B cell (primary cell): Measurements from ENCODE around the gene LYPD8. TPM values are rescaled to one million over a fixed set of nuclear protein-coding genes. Genes with fewer than 3 reads are reported as not detected.

Experiments used
- ATAC-seq: fragments of 200-7000 bp; cut with Tn5 transposase; one replicate; pipeline ENCODE4 v1.10.0; 2021; ENCODE audit warnings: low read depth, mild to moderate bottlenecking, moderate number of reproducible peaks, moderate library complexity
- CTCF ChIA-PET: fragments of 350-600 bp; sonication (Branson Sonifier 250); formaldehyde crosslinking; loops from one replicate; lab custom pipeline; 2021; ENCODE audit warnings: antibody characterized with exemption, inconsistent platforms; lab: Charles Lee
- POLR2A ChIA-PET: fragments of 350-600 bp; sonication (Branson Sonifier 250); formaldehyde crosslinking; loops from one replicate; lab custom pipeline; 2021; ENCODE audit warnings: antibody characterized with exemption; lab: Charles Lee
- DNase-seq: peaks from one replicate; pipeline ENCODE4 v3.0.0; 2013
- H2AFZ ChIP-seq: 2 replicates; pipeline ENCODE4 v1.6.1; 2012; ENCODE audit warnings: mild to moderate bottlenecking, low read depth, low read length; ENCODE audit not compliant: insufficient read depth, poor library complexity, severe bottlenecking
- H3K27ac ChIP-seq, 2 donors: 1 replicate in 1 of 2; 2 replicates in 1 of 2; pipeline ENCODE4 v1.5.1; 2012 to 2013; ENCODE audit warnings: low read length in 2 of 2, mild to moderate bottlenecking in 2 of 2, moderate library complexity in 1 of 2
- H3K27me3 ChIP-seq, 4 experiments: fragments of 200-600 bp in 1 of 4; sonication (generic) in 1 of 4; replicated peaks in 1 of 4; 1 replicate in 2 of 4; 2 replicates in 2 of 4; pipeline versions ENCODE4 v1.6.1 to v1.7.0; 2013 to 2016; ENCODE audit warnings: low read length in 3 of 4, mild to moderate bottlenecking in 2 of 4, mixed read lengths in 1 of 4, moderate library complexity in 1 of 4; ENCODE audit not compliant: insufficient read depth in 4 of 4, control insufficient read depth in 3 of 4; ENCODE audit errors: control extremely low read depth in 1 of 4
- H3K36me3 ChIP-seq, 2 experiments: replicated peaks in 1 of 2; 1 replicate in 1 of 2; 2 replicates in 1 of 2; pipeline versions ENCODE4 v1.6.1 to v1.7.1; 2013; ENCODE audit warnings: low read length in 1 of 2; ENCODE audit not compliant: insufficient read depth in 2 of 2, control insufficient read depth in 1 of 2; ENCODE audit errors: control extremely low read depth in 1 of 2, extremely low read depth in 1 of 2
- H3K4me1 ChIP-seq, 2 donors: fragments of 200-600 bp in 1 of 2; sonication (generic) in 1 of 2; 1 replicate in 1 of 2; 2 replicates in 1 of 2; pipeline versions ENCODE4 v1.5.1 to v1.6.1; 2013 to 2017; ENCODE audit warnings: low read length in 2 of 2; ENCODE audit not compliant: control insufficient read depth in 2 of 2, insufficient read depth in 2 of 2
- H3K4me2 ChIP-seq: replicated peaks from 2 replicates; pipeline ENCODE3; 2012; ENCODE audit warnings: mild to moderate bottlenecking, low read depth, low read length; ENCODE audit not compliant: poor library complexity, severe bottlenecking
- H3K4me3 ChIP-seq, 5 experiments: fragments of 200-600 bp in 1 of 5; sonication (generic) in 1 of 5; 1 replicate in 3 of 5; 2 replicates in 2 of 5; pipeline versions ENCODE4 v1.5.1 to v1.7.0; 2011 to 2016; ENCODE audit warnings: low read length in 4 of 5, mild to moderate bottlenecking in 4 of 5, low read depth in 2 of 5, control low read depth in 1 of 5, moderate library complexity in 1 of 5; ENCODE audit not compliant: insufficient read depth in 1 of 5; ENCODE audit errors: control extremely low read depth in 1 of 5, extremely low read depth in 1 of 5
- H3K79me2 ChIP-seq: fragments of 200-600 bp; sonication (generic); one replicate; pipeline ENCODE4 v1.6.0; 2016; ENCODE audit warnings: low read length; ENCODE audit not compliant: control insufficient read depth, insufficient read depth
- H3K9ac ChIP-seq: fragments of 200-600 bp; sonication (generic); 2 replicates; pipeline ENCODE4 v1.6.1; 2017; ENCODE audit warnings: mild to moderate bottlenecking, low read length, moderate library complexity
- H3K9me3 ChIP-seq, 3 donors: one replicate each; pipeline versions ENCODE4 v1.6.1 to v1.7.1; 2013; ENCODE audit warnings: low read length in 2 of 3; ENCODE audit not compliant: control insufficient read depth in 2 of 3, insufficient read depth in 1 of 3; ENCODE audit errors: control extremely low read depth in 1 of 3
- H4K20me1 ChIP-seq: 2 replicates; pipeline ENCODE4 v1.6.0; 2012; ENCODE audit warnings: mild to moderate bottlenecking, low read length; ENCODE audit not compliant: insufficient read depth, control insufficient read depth, poor library complexity, severe bottlenecking
- H3K27ac Mint-ChIP-seq: one replicate; pipeline ENCODE4 v1.8.0; 2021; ENCODE audit warnings: mixed read lengths
- H3K27me3 Mint-ChIP-seq: one replicate; pipeline ENCODE4 v1.8.0; 2021; ENCODE audit warnings: mixed read lengths
- H3K4me1 Mint-ChIP-seq: one replicate; pipeline ENCODE4 v1.8.0; 2021; ENCODE audit warnings: mixed read lengths
- H3K4me3 Mint-ChIP-seq: one replicate; pipeline ENCODE4 v1.8.0; 2021; ENCODE audit warnings: mixed read lengths
- H3K9me3 Mint-ChIP-seq: one replicate; pipeline ENCODE4 v1.8.0; 2022; ENCODE audit warnings: mixed read lengths; ENCODE audit not compliant: insufficient read depth
- EZH2 ChIP-seq: IDR thresholded peaks from 2 replicates; pipeline ENCODE4 v1.6.1; 2012; ENCODE audit warnings: borderline replicate concordance, low read depth, mild to moderate bottlenecking, moderate library complexity, low read length; ENCODE audit not compliant: insufficient read depth, poor library complexity, severe bottlenecking
- WGBS: methylation state at CpG from one replicate; pipeline ENCODE4 v1.1.5; 2013; ENCODE audit warnings: missing lambda C conversion rate; ENCODE audit not compliant: insufficient coverage; 5-methylcytosine and 5-hydroxymethylcytosine counted together
- intact Hi-C: fragments of 100-400 bp; cut with micrococcal nuclease; formaldehyde crosslinking; loops from one replicate; pipeline ENCODE4 v1.10.0; 2022
- polyA plus RNA-seq: library from polyadenylated mRNA; depleted of rRNA; stranded (reverse); fragments of >200 nt; gene quantifications from 2 replicates; pipeline ENCODE4 v1.2.3, GENCODE V29; 2012
- total RNA-seq, 2 donors: library from RNA; stranded (reverse); fragments of 120-200 nt in 1 of 2; gene quantifications; 1 replicate in 1 of 2; 2 replicates in 1 of 2; pipeline versions ENCODE4 v1.2.3 to v1.2.4, GENCODE V29; 2013 to 2022
- TF ChIP-seq, protein P1 (sequence below): fragments of 200-600 bp; IDR thresholded peaks from one replicate; pipeline ENCODE4 v1.8.0; 2022; ENCODE audit warnings: antibody characterized with exemption, mild to moderate bottlenecking

The LYPD8 gene
- total and polyA plus RNA-seq, 2 donors (not counting 1 experiment from before 2014, with no cell fraction given), result 0.10 TPM; not detected in 1

DNA sequence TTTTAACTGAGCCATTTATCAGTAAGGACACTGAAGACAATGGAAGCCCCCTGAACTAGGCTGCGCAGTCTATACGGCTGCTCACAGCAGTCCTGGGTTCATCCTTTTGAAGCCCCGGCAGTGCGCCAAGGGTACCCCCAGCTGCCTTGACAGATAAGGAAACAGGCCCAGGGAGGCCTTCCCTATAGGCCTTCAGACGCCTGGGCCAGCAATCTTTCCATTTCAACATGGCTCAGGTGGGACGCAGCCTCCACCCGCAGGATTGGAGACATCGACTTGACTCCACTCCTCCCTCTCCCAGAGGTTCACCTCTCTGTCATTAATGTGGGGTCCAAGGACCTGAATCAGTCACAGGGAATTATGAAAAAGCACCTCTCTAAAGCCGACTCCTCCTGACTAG is 2.8 kb upstream of the LYPD8 start:
- H3K9me3 ChIP-seq, result no peaks in the 10 kb centered on the region
- ATAC-seq (no peak), DNase-seq (no peak)
- Mint-ChIP-seq H3K27me3 (no peaks in the 10 kb centered on the region), H3K27ac (no peak overlapping the region), H3K9me3 (no peaks in the 10 kb centered on the region), H3K4me3 (no peak overlapping the region), H3K4me1 (no peaks in the 10 kb centered on the region)
- no peak overlapping the region for H3K4me3 ChIP-seq
- TF ChIP-seq EZH2, result no peak
- TF ChIP-seq, protein P1, sequence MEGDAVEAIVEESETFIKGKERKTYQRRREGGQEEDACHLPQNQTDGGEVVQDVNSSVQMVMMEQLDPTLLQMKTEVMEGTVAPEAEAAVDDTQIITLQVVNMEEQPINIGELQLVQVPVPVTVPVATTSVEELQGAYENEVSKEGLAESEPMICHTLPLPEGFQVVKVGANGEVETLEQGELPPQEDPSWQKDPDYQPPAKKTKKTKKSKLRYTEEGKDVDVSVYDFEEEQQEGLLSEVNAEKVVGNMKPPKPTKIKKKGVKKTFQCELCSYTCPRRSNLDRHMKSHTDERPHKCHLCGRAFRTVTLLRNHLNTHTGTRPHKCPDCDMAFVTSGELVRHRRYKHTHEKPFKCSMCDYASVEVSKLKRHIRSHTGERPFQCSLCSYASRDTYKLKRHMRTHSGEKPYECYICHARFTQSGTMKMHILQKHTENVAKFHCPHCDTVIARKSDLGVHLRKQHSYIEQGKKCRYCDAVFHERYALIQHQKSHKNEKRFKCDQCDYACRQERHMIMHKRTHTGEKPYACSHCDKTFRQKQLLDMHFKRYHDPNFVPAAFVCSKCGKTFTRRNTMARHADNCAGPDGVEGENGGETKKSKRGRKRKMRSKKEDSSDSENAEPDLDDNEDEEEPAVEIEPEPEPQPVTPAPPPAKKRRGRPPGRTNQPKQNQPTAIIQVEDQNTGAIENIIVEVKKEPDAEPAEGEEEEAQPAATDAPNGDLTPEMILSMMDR, result no peak
- no peaks in the 10 kb centered on the region for H3K4me1 ChIP-seq
- H3K27me3 ChIP-seq, result peaks cover 0 to 2% (median 0%) of the 10 kb centered on the region in 4 experiments
- 99% methylated on average over 9 of the region's 9 CpGs for WGBS
- no peak overlapping the region for H2AFZ ChIP-seq
- H3K4me2 ChIP-seq, result no peak overlapping the region
- ChIA-PET POLR2A (no interaction called here), CTCF (no interaction called here)
- no peak overlapping the region for H3K27ac ChIP-seq
- no peaks in the 10 kb centered on the region for H4K20me1 ChIP-seq
- H3K79me2 ChIP-seq, result no peaks in the 10 kb centered on the region
- intact Hi-C loops, result no loop called here
- H3K36me3 ChIP-seq, result no peaks in the 10 kb centered on the region
- H3K9ac ChIP-seq, result no peak overlapping the region

DNA sequence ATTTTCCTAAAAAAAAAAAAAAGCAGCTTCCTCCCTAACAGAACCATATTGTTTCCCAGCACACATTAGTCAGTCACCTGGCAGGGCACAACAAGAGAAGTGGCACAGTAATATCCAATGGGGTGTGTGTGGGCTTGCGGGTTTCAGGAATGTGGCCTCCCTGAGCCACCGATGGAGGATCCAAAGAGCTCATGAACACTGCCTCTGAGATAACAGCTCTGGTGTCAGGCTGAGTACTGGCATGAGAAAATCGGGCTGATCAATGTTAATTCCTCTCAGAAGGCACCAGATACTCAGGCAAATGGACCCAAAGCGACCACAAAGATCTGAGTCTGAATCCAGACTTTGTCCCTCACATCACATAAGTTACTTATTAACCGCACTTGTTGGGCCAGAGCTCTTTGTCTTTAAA is 2.2 kb upstream of the LYPD8 start:
- ATAC-seq (no peak), DNase-seq (no peak)
- ChIA-PET POLR2A (no interaction called here), CTCF (no interaction called here)
- TF ChIP-seq EZH2, result no peak
- TF ChIP-seq, protein P1, result no peak
- H3K27me3 Mint-ChIP-seq, result no peaks in the 10 kb centered on the region
- no peak overlapping the region for H3K27ac Mint-ChIP-seq
- H3K27me3 ChIP-seq, result peaks cover 0 to 2% (median 0%) of the 10 kb centered on the region in 4 experiments
- intact Hi-C loops, result no loop called here
- H3K9ac ChIP-seq, result no peak overlapping the region
- no peak overlapping the region for H3K27ac ChIP-seq
- no peak overlapping the region for H2AFZ ChIP-seq
- no peaks in the 10 kb centered on the region for H3K4me1 Mint-ChIP-seq
- no peak overlapping the region for H3K4me2 ChIP-seq
- H3K4me3 Mint-ChIP-seq, result no peak overlapping the region
- WGBS, result 93% methylated on average over 5 of the region's 5 CpGs
- H3K36me3 ChIP-seq, result no peaks in the 10 kb centered on the region
- no peaks in the 10 kb centered on the region for H3K79me2 ChIP-seq
- H3K9me3 Mint-ChIP-seq, result no peaks in the 10 kb centered on the region
- H3K9me3 ChIP-seq, result no peaks in the 10 kb centered on the region
- no peaks in the 10 kb centered on the region for H3K4me1 ChIP-seq
- no peaks in the 10 kb centered on the region for H4K20me1 ChIP-seq
- no peak overlapping the region for H3K4me3 ChIP-seq
